Measurements from ENCODE around the gene PARD3. TPM values are rescaled to one million over a fixed set of nuclear protein-coding genes. Genes with fewer than 3 reads are reported as not detected.
A peak's percentile ranks its signal among the peaks of the same experiment; 100 is the strongest.

The PARD3 gene
- total RNA-seq, 1 donor from 2014 or later = 88.7 TPM

- Histone ChIP-seq H3K27ac (ENCODE audit: low read depth, low read length) (no peak overlapping the region), H3K9ac (ENCODE audit: low read depth in 1 of 3, low read length in 3 of 3) (no peak overlapping the region), H3K27me3 (ENCODE audit: control insufficient read depth in 3 of 3, insufficient read depth in 3 of 3, low read length in 3 of 3) (no peaks in the 10 kb centered on the region), H3K9me3 (ENCODE audit: control insufficient read depth in 3 of 3, low read length in 3 of 3) (no peaks in the 10 kb centered on the region), H3K4me1 (ENCODE audit: control insufficient read depth in 3 of 3, insufficient read depth in 3 of 3, low read length in 3 of 3) (peaks cover 0 to 5% (median 0%) of the 10 kb centered on the region in 3 donors), H3K4me3 (ENCODE audit: low read length in 3 of 3) (no peak overlapping the region), H3K36me3 (ENCODE audit: control insufficient read depth in 3 of 3, insufficient read depth in 3 of 3, low read length in 3 of 3) (no peaks in the 10 kb centered on the region)
Measured at GRCh38 chr10:34408956-34409355, 406.1 kb downstream of the PARD3 start.

GRCh38 chr10:34408381-34408780 is 406.7 kb downstream of the PARD3 start:
- Histone ChIP-seq H3K27me3 (ENCODE audit: control insufficient read depth in 3 of 3, insufficient read depth in 3 of 3, low read length in 3 of 3) (no peaks in the 10 kb centered on the region), H3K4me1 (ENCODE audit: control insufficient read depth in 3 of 3, insufficient read depth in 3 of 3, low read length in 3 of 3) (peaks cover 0 to 5% (median 0%) of the 10 kb centered on the region in 3 donors), H3K27ac (ENCODE audit: low read depth, low read length) (no peak overlapping the region), H3K9ac (ENCODE audit: low read depth in 1 of 3, low read length in 3 of 3) (no peak overlapping the region), H3K4me3 (ENCODE audit: low read length in 3 of 3) (no peak overlapping the region), H3K36me3 (ENCODE audit: control insufficient read depth in 3 of 3, insufficient read depth in 3 of 3, low read length in 3 of 3) (no peaks in the 10 kb centered on the region), H3K9me3 (ENCODE audit: control insufficient read depth in 3 of 3, low read length in 3 of 3) (no peaks in the 10 kb centered on the region)

GRCh38 chr10:34407324-34407805 is 407.7 kb downstream of the PARD3 start:
- Histone ChIP-seq H3K9ac (ENCODE audit: low read depth in 1 of 3, low read length in 3 of 3) (no peak overlapping the region), H3K27me3 (ENCODE audit: control insufficient read depth in 3 of 3, insufficient read depth in 3 of 3, low read length in 3 of 3) (no peaks in the 10 kb centered on the region), H3K36me3 (ENCODE audit: control insufficient read depth in 3 of 3, insufficient read depth in 3 of 3, low read length in 3 of 3) (no peaks in the 10 kb centered on the region), H3K27ac (ENCODE audit: low read depth, low read length) (no peak overlapping the region), H3K9me3 (ENCODE audit: control insufficient read depth in 3 of 3, low read length in 3 of 3) (no peaks in the 10 kb centered on the region), H3K4me3 (ENCODE audit: low read length in 3 of 3) (no peak overlapping the region), H3K4me1 (ENCODE audit: control insufficient read depth in 3 of 3, insufficient read depth in 3 of 3, low read length in 3 of 3) (peaks cover 0 to 5% (median 0%) of the 10 kb centered on the region in 3 donors)

GRCh38 chr10:34406463-34407323 is 408.4 kb downstream of the PARD3 start:
- H3K9me3 ChIP-seq (ENCODE audit: control insufficient read depth in 3 of 3, low read length in 3 of 3) = no peaks in the 10 kb centered on the region

GRCh38 chr10:34405611-34406462 is 409.3 kb downstream of the PARD3 start:
- Histone ChIP-seq H3K4me1 (ENCODE audit: control insufficient read depth in 3 of 3, insufficient read depth in 3 of 3, low read length in 3 of 3) (peaks cover 0 to 5% (median 0%) of the 10 kb centered on the region in 3 donors), H3K27me3 (ENCODE audit: control insufficient read depth in 3 of 3, insufficient read depth in 3 of 3, low read length in 3 of 3) (no peaks in the 10 kb centered on the region), H3K27ac (ENCODE audit: low read depth, low read length) (no peak overlapping the region), H3K4me3 (ENCODE audit: low read length in 3 of 3) (no peak overlapping the region), H3K36me3 (ENCODE audit: control insufficient read depth in 3 of 3, insufficient read depth in 3 of 3, low read length in 3 of 3) (no peaks in the 10 kb centered on the region), H3K9me3 (ENCODE audit: control insufficient read depth in 3 of 3, low read length in 3 of 3) (no peaks in the 10 kb centered on the region), H3K9ac (ENCODE audit: low read depth in 1 of 3, low read length in 3 of 3) (no peak overlapping the region)

More at GRCh38 chr10:34406463-34407323, 408.4 kb downstream of the PARD3 start:
- H3K27me3 ChIP-seq (ENCODE audit: control insufficient read depth in 3 of 3, insufficient read depth in 3 of 3, low read length in 3 of 3) = no peaks in the 10 kb centered on the region
- no peaks in the 10 kb centered on the region for H3K36me3 ChIP-seq (ENCODE audit: control insufficient read depth in 3 of 3, insufficient read depth in 3 of 3, low read length in 3 of 3)
- H3K27ac ChIP-seq (ENCODE audit: low read depth, low read length) = no peak overlapping the region
- H3K4me1 ChIP-seq (ENCODE audit: control insufficient read depth in 3 of 3, insufficient read depth in 3 of 3, low read length in 3 of 3) = peaks cover 0 to 5% (median 0%) of the 10 kb centered on the region in 3 donors
- H3K9ac ChIP-seq (ENCODE audit: low read depth in 1 of 3, low read length in 3 of 3) = no peak overlapping the region
- H3K4me3 ChIP-seq (ENCODE audit: low read length in 3 of 3) = no peak overlapping the region

GRCh38 chr10:34403512-34403911 is 411.6 kb downstream of the PARD3 start:
- no peaks in the 10 kb centered on the region for H3K9me3 ChIP-seq (ENCODE audit: control insufficient read depth in 3 of 3, low read length in 3 of 3)

GRCh38 chr10:34400075-34400474 is 415.0 kb downstream of the PARD3 start:
- Histone ChIP-seq H3K9ac (ENCODE audit: low read depth in 1 of 3, low read length in 3 of 3) (no peak overlapping the region), H3K27ac (ENCODE audit: low read depth, low read length) (no peak overlapping the region), H3K4me3 (ENCODE audit: low read length in 3 of 3) (no peak overlapping the region), H3K9me3 (ENCODE audit: control insufficient read depth in 3 of 3, low read length in 3 of 3) (no peaks in the 10 kb centered on the region), H3K36me3 (ENCODE audit: control insufficient read depth in 3 of 3, insufficient read depth in 3 of 3, low read length in 3 of 3) (no peaks in the 10 kb centered on the region), H3K4me1 (ENCODE audit: control insufficient read depth in 3 of 3, insufficient read depth in 3 of 3, low read length in 3 of 3) (no peaks in the 10 kb centered on the region), H3K27me3 (ENCODE audit: control insufficient read depth in 3 of 3, insufficient read depth in 3 of 3, low read length in 3 of 3) (no peaks in the 10 kb centered on the region)

More at GRCh38 chr10:34403512-34403911, 411.6 kb downstream of the PARD3 start:
- Histone ChIP-seq H3K27ac (ENCODE audit: low read depth, low read length) (no peak overlapping the region), H3K4me1 (ENCODE audit: control insufficient read depth in 3 of 3, insufficient read depth in 3 of 3, low read length in 3 of 3) (peaks cover 0 to 5% (median 0%) of the 10 kb centered on the region in 3 donors), H3K4me3 (ENCODE audit: low read length in 3 of 3) (no peak overlapping the region), H3K27me3 (ENCODE audit: control insufficient read depth in 3 of 3, insufficient read depth in 3 of 3, low read length in 3 of 3) (no peaks in the 10 kb centered on the region), H3K9ac (ENCODE audit: low read depth in 1 of 3, low read length in 3 of 3) (no peak overlapping the region), H3K36me3 (ENCODE audit: control insufficient read depth in 3 of 3, insufficient read depth in 3 of 3, low read length in 3 of 3) (no peaks in the 10 kb centered on the region)

GRCh38 chr10:34399013-34399412 is 416.1 kb downstream of the PARD3 start:
- H3K36me3 ChIP-seq (ENCODE audit: control insufficient read depth in 3 of 3, insufficient read depth in 3 of 3, low read length in 3 of 3) = no peaks in the 10 kb centered on the region
- no peak overlapping the region for H3K4me3 ChIP-seq (ENCODE audit: low read length in 3 of 3)
- H3K9me3 ChIP-seq (ENCODE audit: control insufficient read depth in 3 of 3, low read length in 3 of 3) = no peaks in the 10 kb centered on the region
- H3K4me1 ChIP-seq (ENCODE audit: control insufficient read depth in 3 of 3, insufficient read depth in 3 of 3, low read length in 3 of 3) = no peaks in the 10 kb centered on the region
- H3K27me3 ChIP-seq (ENCODE audit: control insufficient read depth in 3 of 3, insufficient read depth in 3 of 3, low read length in 3 of 3) = no peaks in the 10 kb centered on the region
- no peak overlapping the region for H3K27ac ChIP-seq (ENCODE audit: low read depth, low read length)
- H3K9ac ChIP-seq (ENCODE audit: low read depth in 1 of 3, low read length in 3 of 3) = no peak overlapping the region

- Histone ChIP-seq H3K36me3 (ENCODE audit: control insufficient read depth in 3 of 3, insufficient read depth in 3 of 3, low read length in 3 of 3) (no peaks in the 10 kb centered on the region), H3K9me3 (ENCODE audit: control insufficient read depth in 3 of 3, low read length in 3 of 3) (no peaks in the 10 kb centered on the region), H3K27ac (ENCODE audit: low read depth, low read length) (peak overlapping the region; percentile 23), H3K4me3 (ENCODE audit: low read length in 3 of 3) (no peak overlapping the region), H3K27me3 (ENCODE audit: control insufficient read depth in 3 of 3, insufficient read depth in 3 of 3, low read length in 3 of 3) (no peaks in the 10 kb centered on the region), H3K4me1 (ENCODE audit: control insufficient read depth in 3 of 3, insufficient read depth in 3 of 3, low read length in 3 of 3) (no peaks in the 10 kb centered on the region), H3K9ac (ENCODE audit: low read depth in 1 of 3, low read length in 3 of 3) (no peak overlapping the region)
Measured at GRCh38 chr10:34397324-34397723, 417.8 kb downstream of the PARD3 start.

Measured in skeletal muscle tissue (tissue), 4 donors.